HepG2 (cell line): Measurements from ENCODE around the gene RNFT2. TPM values are rescaled to one million over a fixed set of nuclear protein-coding genes. Genes with fewer than 3 reads are reported as not detected.

Experiments
- ATAC-seq: fragments of 200-7000 bp; cut with Tn5 transposase; 3 replicates; pipeline ENCODE4 v1.9.1; 2020; ENCODE audit warnings: mild to moderate bottlenecking, moderate library complexity
- BruUV-seq: library from RNA; stranded (reverse); fragments of 400-500 nt; replicated peaks from 2 replicates; lab custom pipeline; 2021; lab: Mats Ljungman, UMichigan
- CTCF ChIA-PET: fragments of 300-600 bp; formaldehyde crosslinking; extraction: SDS; loops from one replicate; lab custom pipeline; 2021; ENCODE audit warnings: low total read pairs, inconsistent platforms, low intra/inter-chr PET ratio; lab: Yijun Ruan, JAX
- POLR2A ChIA-PET: fragments of 350-600 bp; sonication (Branson Sonifier 250); formaldehyde crosslinking; loops from one replicate; lab custom pipeline; 2020; ENCODE audit warnings: antibody characterized with exemption, inconsistent platforms; lab: Yijun Ruan, JAX
- DNase-seq: peaks from one replicate; pipeline ENCODE4 v3.0.0-alpha.2; 2015; ENCODE audit warnings: low spot score
- FAIRE-seq: peaks from 3 replicates; lab custom pipeline; 2011; peaks lifted over from hg19 to GRCh38; lab: Jason Lieb, UNC
- H2AFZ ChIP-seq: one replicate; pipeline ENCODE4 v1.6.1; 2011; ENCODE audit warnings: low read length, inconsistent platforms
- H3K27ac ChIP-seq: fragments of 300-600 bp; 3 replicates; pipeline ENCODE4 v1.8.0; 2011; ENCODE audit warnings: mixed run types, mild to moderate bottlenecking, mixed read lengths, low read length, inconsistent platforms; ENCODE audit not compliant: insufficient read depth; ENCODE audit errors: extremely low read length
- H3K27me3 ChIP-seq, 2 experiments: fragments of 200-600 bp in 1 of 2; 2 replicates in 1 of 2; 3 replicates in 1 of 2; pipeline versions ENCODE4 v1.6.0 to v1.8.0; 2011; ENCODE audit warnings: low read length in 2 of 2, mild to moderate bottlenecking in 2 of 2, moderate library complexity in 2 of 2, inconsistent platforms in 1 of 2; ENCODE audit not compliant: insufficient read depth in 2 of 2, control insufficient read depth in 1 of 2
- H3K36me3 ChIP-seq, 2 experiments: fragments of 200-600 bp in 1 of 2; replicated peaks in 1 of 2; 2 replicates in 1 of 2; 3 replicates in 1 of 2; pipeline versions ENCODE4 v1.5.1 to v1.8.0; 2011; ENCODE audit warnings: low read length in 2 of 2, inconsistent platforms in 1 of 2; ENCODE audit not compliant: insufficient read depth in 2 of 2, control insufficient read depth in 1 of 2
- H3K4me1 ChIP-seq: 2 replicates; pipeline ENCODE4 v1.5.1; 2012; ENCODE audit warnings: low read length, inconsistent platforms; ENCODE audit not compliant: insufficient read depth
- H3K4me2 ChIP-seq: 2 replicates; pipeline ENCODE4 v1.6.0; 2011; ENCODE audit warnings: low read depth, low read length, inconsistent platforms
- H3K4me3 ChIP-seq, 3 experiments: fragments of 200-600 bp in 1 of 3; sonication (generic), shearing (Covaris generic) in 1 of 3; replicated peaks in 1 of 3; 2 replicates each; pipeline ENCODE4 v1.5.1; 2011 to 2016; ENCODE audit warnings: low read length in 3 of 3, inconsistent platforms in 2 of 3, low read depth in 2 of 3, mild to moderate bottlenecking in 2 of 3, control low read depth in 1 of 3, mixed read lengths in 1 of 3; ENCODE audit not compliant: insufficient read depth in 1 of 3
- H3K79me2 ChIP-seq: one replicate; pipeline ENCODE4 v1.6.1; 2011; ENCODE audit warnings: low read length, inconsistent platforms; ENCODE audit not compliant: insufficient read depth
- H3K9ac ChIP-seq: 2 replicates; pipeline ENCODE4 v1.6.0; 2011; ENCODE audit warnings: mild to moderate bottlenecking, low read depth, low read length, inconsistent platforms; ENCODE audit not compliant: insufficient read depth
- H3K9me3 ChIP-seq: 2 replicates; pipeline ENCODE4 v1.5.1; 2012; ENCODE audit warnings: mild to moderate bottlenecking, low read length
- H4K20me1 ChIP-seq: 2 replicates; pipeline ENCODE4 v1.6.0; 2011; ENCODE audit warnings: inconsistent platforms, mild to moderate bottlenecking, low read length, moderate library complexity; ENCODE audit not compliant: insufficient read depth
- CENPT ChIP-seq: sonication (generic); formaldehyde crosslinking; IDR thresholded peaks from 2 replicates; pipeline ENCODE4 v1.8.0; 2022; ENCODE audit warnings: low read depth, mild to moderate bottlenecking, moderate library complexity, missing genetic modification reagents
- SOX6 ChIP-seq, 2 experiments: fragments of 450-650 bp in 1 of 2; sonication (generic) in 1 of 2; formaldehyde crosslinking in 1 of 2; IDR thresholded peaks; 2 replicates each; pipeline versions ENCODE4 v1.4.0 to v1.6.1; 2017 to 2020; ENCODE audit warnings: antibody characterized with exemption in 1 of 2, mild to moderate bottlenecking in 1 of 2, missing genetic modification reagents in 1 of 2
- ZC3H4 ChIP-seq: sonication (generic); formaldehyde crosslinking; IDR thresholded peaks from 2 replicates; pipeline ENCODE4 v1.4.0; 2020; ENCODE audit warnings: missing genetic modification reagents, borderline replicate concordance
- ZFP36 ChIP-seq: fragments of 150-350 bp; IDR thresholded peaks from 2 replicates; pipeline ENCODE4 v1.6.1; 2018; ENCODE audit warnings: borderline replicate concordance, low read length, low read depth; ENCODE audit not compliant: partially characterized antibody
- ZNF34 ChIP-seq: sonication (generic); formaldehyde crosslinking; IDR thresholded peaks from 2 replicates; pipeline ENCODE4 v1.4.0; 2020; ENCODE audit warnings: mild to moderate bottlenecking, missing genetic modification reagents, borderline replicate concordance
- ZNF530 ChIP-seq: sonication (generic); formaldehyde crosslinking; IDR thresholded peaks from 2 replicates; pipeline ENCODE4 v1.5.0; 2020; ENCODE audit warnings: low read depth, mild to moderate bottlenecking, missing genetic modification reagents
- ZNF547 ChIP-seq: sonication (generic); formaldehyde crosslinking; IDR thresholded peaks from 2 replicates; pipeline ENCODE4 v1.5.1; 2020; ENCODE audit warnings: mild to moderate bottlenecking, missing genetic modification reagents
- ZNF644 ChIP-seq: IDR thresholded peaks from 2 replicates; pipeline ENCODE4 v1.6.1; 2016; ENCODE audit warnings: low read depth
- ZNF709 ChIP-seq: sonication (generic); formaldehyde crosslinking; IDR thresholded peaks from 2 replicates; pipeline ENCODE4 v1.5.0; 2020; ENCODE audit warnings: mild to moderate bottlenecking, missing genetic modification reagents
- ZSCAN29 ChIP-seq: sonication (generic); formaldehyde crosslinking; conservative IDR thresholded peaks from 2 replicates; pipeline ENCODE4 v1.4.0; 2020; ENCODE audit warnings: mild to moderate bottlenecking, missing genetic modification reagents
- WGBS: methylation state at CpG from one replicate; pipeline ENCODE4 v1.1.6; 2017; ENCODE audit warnings: low lambda C conversion rate; 5-methylcytosine and 5-hydroxymethylcytosine counted together
- in situ Hi-C: cut with HindIII; loops from 2 replicates; pipeline ENCODE4 v1.10.0; 2017; ENCODE audit warnings: low pct_unique_long_range_greater_than_20kb; ENCODE audit not compliant: extremely low pct_ligation_motif_present
- intact Hi-C: fragments of 100-400 bp; cut with micrococcal nuclease; formaldehyde crosslinking; loops from one replicate; pipeline ENCODE4 v1.10.0; 2022; ENCODE audit not compliant: unreplicated experiment
- polyA plus RNA-seq, 8 experiments: library from polyadenylated mRNA; depleted of rRNA in 3 of 8; stranded (reverse) in 7 of 8; unstranded in 1 of 8; fragments of >200 nt; fragmentation: Illumina TruSeq in 4 of 8; extraction: Trizol in 4 of 8; gene quantifications; 2 replicates each; pipeline versions ENCODE4 v1.2.1 to v1.2.3, GENCODE V29; 2011 to 2016; ENCODE audit warnings: low read depth in 4 of 8, missing spikeins in 1 of 8, mixed read lengths in 1 of 8; ENCODE audit not compliant: insufficient read depth in 1 of 8
- total RNA-seq, 5 experiments: library from RNA; depleted of rRNA; stranded (reverse); fragments of >200 nt; fragmentation: Illumina TruSeq; extraction: Trizol; gene quantifications; 2 replicates each; pipeline ENCODE4 v1.2.3, GENCODE V29; 2016; ENCODE audit warnings: low read depth in 1 of 5
- TF ChIP-seq, protein P1 (sequence below): sonication (generic); formaldehyde crosslinking; IDR thresholded peaks from 2 replicates; pipeline ENCODE4 v1.9.0; 2021; ENCODE audit warnings: missing genetic modification reagents, mild to moderate bottlenecking, borderline replicate concordance
- TF ChIP-seq, protein P2 (sequence below): sonication (generic); formaldehyde crosslinking; IDR thresholded peaks from 2 replicates; pipeline ENCODE4 v1.8.1; 2023; ENCODE audit warnings: mild to moderate bottlenecking, missing genetic modification reagents, borderline replicate concordance
- TF ChIP-seq, protein P3 (sequence below): sonication (generic); formaldehyde crosslinking; IDR thresholded peaks from 2 replicates; pipeline ENCODE4 v1.4.0; 2020; ENCODE audit warnings: mild to moderate bottlenecking, missing genetic modification reagents

The RNFT2 gene
- total and polyA plus RNA-seq, 2 of the 13 experiments (the other 11 are each of a cell fraction or from before 2014, with no cell fraction given), result 3.3 to 8.3 TPM

DNA sequence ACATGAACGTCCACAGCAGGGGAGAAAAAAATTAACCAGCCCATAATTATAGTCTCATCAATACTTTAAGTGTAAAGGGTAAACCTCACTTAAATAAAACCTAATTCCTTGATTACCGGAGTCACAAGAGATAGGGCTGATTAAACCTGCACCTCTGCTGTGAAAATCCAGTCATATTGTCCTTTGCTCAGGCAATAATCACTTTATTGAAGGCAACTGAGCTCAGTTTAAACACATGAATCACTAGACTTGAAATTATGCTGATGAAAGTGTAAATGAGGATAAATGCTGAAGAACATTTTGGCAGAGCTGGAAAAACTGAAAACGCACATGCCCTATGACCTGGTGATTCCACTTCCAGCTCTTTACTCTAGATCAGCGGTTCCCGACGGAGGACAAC is 149.8 kb downstream of the RNFT2 start:
- DNase-seq, result no peak
- H3K9ac ChIP-seq, result no peak overlapping the region
- ChIA-PET POLR2A (no interaction called here), CTCF (no interaction called here)
- no peaks in the 10 kb centered on the region for H3K9me3 ChIP-seq
- no peak overlapping the region for H3K4me2 ChIP-seq
- no peaks in the 10 kb centered on the region for H3K79me2 ChIP-seq
- in situ Hi-C loops, result no loop called here
- BruUV-seq, result no TSS peak
- no peaks in the 10 kb centered on the region for H3K36me3 ChIP-seq
- no peak overlapping the region for H2AFZ ChIP-seq
- H4K20me1 ChIP-seq, result no peaks in the 10 kb centered on the region
- intact Hi-C loops, result no loop called here
- no peak for TF ChIP-seq ZSCAN29 (CRISPR knock-in tag)
- TF ChIP-seq ZFP36, result no peak
- no peak for TF ChIP-seq ZNF530
- no peak for TF ChIP-seq ZNF709 (CRISPR knock-in tag)
- no peak for TF ChIP-seq CENPT (CRISPR knock-in tag)
- TF ChIP-seq ZNF547, result no peak
- no peak for TF ChIP-seq ZNF644 (CRISPR knock-in tag)
- TF ChIP-seq SOX6 (IDR thresholded peaks at IDR 0.05), result no peak
- TF ChIP-seq SOX6 (CRISPR knock-in tag; IDR thresholded peaks at IDR 0.05), result no peak
- no peak for FAIRE-seq
- no peak overlapping the region for H3K27ac ChIP-seq
- ATAC-seq, result no peak
- H3K4me1 ChIP-seq, result peaks cover 10% of the 10 kb centered on the region
- H3K4me3 ChIP-seq, result no peak overlapping the region
- 15% methylated on average over 6 of the region's 6 CpGs for WGBS
- peaks cover under 1 to 31% of the 10 kb centered on the region in 2 experiments; a peak in 4 of 5 replicates for H3K27me3 ChIP-seq

DNA sequence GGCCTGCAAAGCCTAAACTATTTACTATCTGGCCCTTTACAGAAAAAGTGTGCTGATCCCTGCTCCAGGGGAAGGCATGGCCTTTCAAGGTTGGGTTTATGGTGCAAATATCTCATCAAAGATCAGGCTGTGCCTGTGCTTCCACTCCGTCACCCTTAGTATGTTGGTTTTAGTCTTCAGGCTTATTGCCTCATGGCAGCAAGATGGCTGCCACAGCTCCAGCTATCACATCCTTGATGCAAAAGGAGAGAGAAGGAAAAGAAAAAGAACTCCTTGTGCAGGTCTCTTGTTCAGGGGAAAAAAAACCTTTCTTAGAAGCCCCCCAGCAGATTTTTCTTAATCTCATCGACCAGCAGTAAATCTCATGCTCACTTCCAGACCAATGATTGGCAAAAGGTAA is 152.2 kb downstream of the RNFT2 start:
- no peak overlapping the region for H3K4me2 ChIP-seq
- no peaks in the 10 kb centered on the region for H4K20me1 ChIP-seq
- no peak overlapping the region for H3K27ac ChIP-seq
- POLR2A ChIA-PET, result no interaction called here
- no peak overlapping the region for H3K4me3 ChIP-seq
- peaks cover 0 to 11% of the 10 kb centered on the region in 2 experiments; a peak in 1 of 5 replicates for H3K27me3 ChIP-seq
- TF ChIP-seq, protein P1, sequence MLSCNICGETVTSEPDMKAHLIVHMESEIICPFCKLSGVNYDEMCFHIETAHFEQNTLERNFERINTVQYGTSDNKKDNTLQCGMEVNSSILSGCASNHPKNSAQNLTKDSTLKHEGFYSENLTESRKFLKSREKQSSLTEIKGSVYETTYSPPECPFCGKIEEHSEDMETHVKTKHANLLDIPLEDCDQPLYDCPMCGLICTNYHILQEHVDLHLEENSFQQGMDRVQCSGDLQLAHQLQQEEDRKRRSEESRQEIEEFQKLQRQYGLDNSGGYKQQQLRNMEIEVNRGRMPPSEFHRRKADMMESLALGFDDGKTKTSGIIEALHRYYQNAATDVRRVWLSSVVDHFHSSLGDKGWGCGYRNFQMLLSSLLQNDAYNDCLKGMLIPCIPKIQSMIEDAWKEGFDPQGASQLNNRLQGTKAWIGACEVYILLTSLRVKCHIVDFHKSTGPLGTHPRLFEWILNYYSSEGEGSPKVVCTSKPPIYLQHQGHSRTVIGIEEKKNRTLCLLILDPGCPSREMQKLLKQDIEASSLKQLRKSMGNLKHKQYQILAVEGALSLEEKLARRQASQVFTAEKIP (CRISPR knock-in tag), result no peak
- no peak for TF ChIP-seq ZC3H4 (CRISPR knock-in tag)
- TF ChIP-seq, protein P2, sequence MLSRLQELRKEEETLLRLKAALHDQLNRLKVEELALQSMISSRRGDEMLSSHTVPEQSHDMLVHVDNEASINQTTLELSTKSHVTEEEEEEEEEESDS (CRISPR knock-in tag), result no peak
- TF ChIP-seq, protein P3, sequence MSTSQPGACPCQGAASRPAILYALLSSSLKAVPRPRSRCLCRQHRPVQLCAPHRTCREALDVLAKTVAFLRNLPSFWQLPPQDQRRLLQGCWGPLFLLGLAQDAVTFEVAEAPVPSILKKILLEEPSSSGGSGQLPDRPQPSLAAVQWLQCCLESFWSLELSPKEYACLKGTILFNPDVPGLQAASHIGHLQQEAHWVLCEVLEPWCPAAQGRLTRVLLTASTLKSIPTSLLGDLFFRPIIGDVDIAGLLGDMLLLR, result no peak
- no peak for TF ChIP-seq ZNF34 (CRISPR knock-in tag)
- no peak for TF ChIP-seq CENPT (CRISPR knock-in tag)
- WGBS, result 63% methylated on average over 2 of the region's 2 CpGs
- no peak for ATAC-seq
- intact Hi-C loops (no loop called here), in situ Hi-C loops (no loop called here)
- FAIRE-seq, result no peak
- H3K9ac ChIP-seq, result no peak overlapping the region
- H3K4me1 ChIP-seq, result peaks cover 10% of the 10 kb centered on the region
- DNase-seq, result no peak
- no peaks in the 10 kb centered on the region for H3K36me3 ChIP-seq
- no peaks in the 10 kb centered on the region for H3K9me3 ChIP-seq
- H2AFZ ChIP-seq, result no peak overlapping the region
- CTCF ChIA-PET, result no interaction called here
- no peaks in the 10 kb centered on the region for H3K79me2 ChIP-seq
- BruUV-seq, result no TSS peak
